NCI-H460 (cell line): ENCODE data around the gene PTPRD. TPM values are rescaled to one million over a fixed set of nuclear protein-coding genes. Genes with fewer than 3 reads are reported as not detected.
"Not testable (repeated sequence)": the region's sequence is repeated elsewhere in the genome, so short reads cannot be mapped to it uniquely, and the experiment has no call there.

Source experiments
- DNase-seq: peaks from one replicate; pipeline ENCODE4 v3.0.0-alpha.2; 2016; ENCODE audit warnings: low read depth; ENCODE audit errors: extremely low read depth
- total RNA-seq: library from RNA; depleted of rRNA; stranded (reverse); fragments of >200 nt; shearing (Covaris generic); gene quantifications from 2 replicates; pipeline ENCODE4 v1.2.3, GENCODE V29; 2014

The PTPRD gene
- total RNA-seq, 1 experiment from 2014 or later: 45.3 TPM

DNA sequence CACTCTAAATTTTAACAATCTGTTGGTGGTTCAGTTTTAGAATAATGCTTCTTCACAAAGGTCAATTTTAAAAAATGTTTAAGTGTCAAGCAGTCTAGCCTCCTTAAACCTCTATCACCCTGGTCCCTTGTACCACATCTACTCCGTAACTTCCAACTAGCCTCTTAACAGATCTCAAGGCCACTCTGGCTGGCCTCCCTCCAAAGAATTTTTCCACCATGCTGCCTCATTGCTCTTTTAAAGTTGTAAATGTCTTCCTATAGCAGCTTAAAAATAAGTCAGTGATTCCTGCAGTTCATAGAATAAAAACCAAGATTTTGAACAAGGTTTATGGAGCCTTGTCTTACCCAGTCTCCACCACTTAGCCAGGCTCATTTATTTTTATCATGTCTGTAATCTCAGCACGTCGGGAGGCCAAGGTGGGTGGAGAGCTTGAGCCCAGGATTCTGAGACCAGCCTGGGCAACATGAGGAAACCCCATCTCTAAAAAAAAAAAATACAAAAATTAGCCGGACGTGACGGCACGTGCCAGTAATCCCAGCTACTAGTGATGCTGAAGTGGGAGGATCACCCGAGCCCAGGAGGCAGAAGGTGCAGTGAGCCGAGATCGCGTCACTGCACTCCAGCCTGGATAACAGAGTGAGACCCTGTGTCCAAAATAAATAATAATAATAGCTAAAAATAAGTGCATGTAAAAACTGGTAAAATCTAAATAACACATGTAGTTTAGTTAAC is 1888.4 kb downstream of the PTPRD start:
- no peak for DNase-seq

DNA sequence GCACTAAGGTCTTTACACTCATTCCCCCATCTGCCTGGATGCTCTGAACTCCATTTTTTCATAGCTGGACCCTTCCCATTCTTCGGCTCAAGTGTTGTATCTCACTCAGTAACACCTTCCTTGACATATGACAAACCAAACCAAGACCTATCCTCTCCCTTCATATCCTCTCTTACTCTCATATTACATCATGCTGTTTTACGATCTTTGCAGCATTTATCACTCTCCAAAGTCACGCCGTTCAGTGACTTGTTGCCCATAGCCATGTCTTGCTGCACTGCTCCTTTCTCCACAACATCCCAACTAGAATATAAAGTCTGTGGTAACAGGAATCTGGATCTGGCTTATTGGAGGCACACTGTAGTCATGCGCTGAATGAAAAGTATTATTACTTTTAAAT is 1889.6 kb downstream of the PTPRD start:
- DNase-seq: peak; percentile 69

DNA sequence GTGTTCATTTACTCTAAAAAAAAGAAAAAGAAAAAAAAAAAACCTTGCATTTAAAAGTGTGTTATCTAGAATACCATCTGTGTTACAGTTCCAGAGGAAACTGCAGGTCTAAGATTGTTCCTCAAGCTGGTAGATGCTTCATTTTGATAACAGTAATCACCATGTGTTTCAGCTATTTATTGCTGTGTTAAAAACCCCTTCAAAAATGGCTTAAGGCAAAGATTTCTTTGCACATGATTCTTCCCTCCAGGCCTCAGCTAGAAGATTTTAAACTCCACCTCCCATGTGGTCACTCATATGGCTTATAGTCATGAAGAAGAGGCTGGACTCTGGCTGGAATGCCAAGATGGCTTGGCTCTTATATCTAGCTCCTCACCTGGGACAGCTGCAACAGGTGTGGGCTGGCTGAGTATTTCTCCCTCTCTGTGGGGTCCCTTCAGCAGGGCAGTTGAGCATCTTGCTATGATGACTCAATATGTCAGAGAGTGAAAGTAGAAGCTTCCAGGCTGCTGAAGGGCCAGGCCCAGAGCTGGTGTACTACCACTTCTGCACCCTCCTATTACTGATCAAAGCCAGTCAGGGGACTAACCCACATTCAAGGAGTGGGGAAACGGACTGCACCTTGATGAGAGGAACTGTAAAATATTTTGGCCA is 1892.8 kb downstream of the PTPRD start:
- DNase-seq: no peak

GRCh38 chr9:8718121-8718725 is 1894.6 kb downstream of the PTPRD start:
- DNase-seq: peak; percentile 56

- peak; percentile 61 for DNase-seq
Observed at GRCh38 chr9:8717146-8717545, 1895.7 kb downstream of the PTPRD start.

DNA sequence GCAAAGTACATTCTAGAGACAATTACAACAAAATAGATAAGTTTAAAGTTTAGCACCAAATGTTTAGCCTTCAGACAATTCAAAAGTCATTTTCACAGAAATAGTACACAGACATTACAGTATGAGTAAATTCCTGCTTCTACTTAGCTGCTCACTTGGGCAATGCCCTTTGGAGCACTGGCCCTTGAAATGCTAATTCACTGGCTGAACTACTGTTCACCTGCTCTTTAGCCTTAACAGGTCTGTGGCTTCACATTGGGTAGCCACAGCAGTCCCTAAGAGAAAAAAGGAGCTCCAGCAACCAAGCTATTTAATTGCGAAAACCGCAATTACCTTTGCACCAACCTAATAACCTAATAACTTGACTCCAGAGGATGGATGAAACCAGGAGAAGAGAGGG is 1897.0 kb downstream of the PTPRD start:
- no peak for DNase-seq

DNA sequence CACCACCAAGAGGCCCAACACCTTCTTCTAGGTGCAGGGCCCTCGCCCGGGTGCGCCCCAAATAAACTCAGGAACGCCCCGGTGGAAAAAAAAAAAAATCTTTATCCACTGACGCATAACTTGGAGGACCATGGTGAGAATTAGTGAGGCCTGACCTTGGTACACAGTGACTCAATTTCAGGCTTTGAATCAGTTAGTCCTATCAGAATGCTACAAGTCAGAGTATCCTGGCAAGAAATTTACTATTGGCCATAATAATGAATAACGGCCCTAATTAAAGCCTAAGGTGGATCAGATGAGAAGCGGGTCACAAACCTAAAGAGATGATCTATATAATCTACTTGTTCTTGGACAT is 1899.0 kb downstream of the PTPRD start:
- DNase-seq: no peak

DNA sequence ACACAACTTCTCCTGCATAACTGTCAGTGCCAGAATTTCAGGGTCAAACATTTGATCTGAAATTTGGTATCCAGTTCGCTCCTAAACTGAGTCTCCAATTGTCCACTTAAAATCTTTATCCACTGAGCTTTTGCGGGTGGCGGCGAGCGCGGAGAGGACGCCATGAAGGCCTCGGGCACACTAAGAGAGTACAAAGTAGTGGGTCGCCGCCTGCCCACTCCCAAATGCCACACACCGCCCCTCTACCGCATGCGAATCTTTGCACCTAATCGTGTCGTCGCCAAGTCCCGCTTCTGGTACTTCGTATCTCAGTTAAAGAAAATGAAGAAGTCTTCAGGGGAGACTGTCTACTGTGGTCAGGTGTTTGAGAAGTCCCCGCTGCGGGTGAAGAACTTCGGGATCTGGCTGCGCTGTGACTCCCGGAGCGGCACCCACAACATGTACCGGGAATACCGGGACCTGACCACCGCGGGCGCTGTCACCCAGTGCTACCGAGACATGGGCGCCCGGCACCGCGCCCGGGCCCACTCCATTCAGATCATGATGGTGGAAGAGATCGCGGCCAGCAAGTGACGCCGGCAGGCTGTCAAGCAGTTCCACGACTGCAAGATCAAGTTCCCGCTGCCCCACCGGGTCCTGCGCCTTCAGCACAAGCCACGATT is 1899.5 kb downstream of the PTPRD start:
- DNase-seq: no peak

DNA sequence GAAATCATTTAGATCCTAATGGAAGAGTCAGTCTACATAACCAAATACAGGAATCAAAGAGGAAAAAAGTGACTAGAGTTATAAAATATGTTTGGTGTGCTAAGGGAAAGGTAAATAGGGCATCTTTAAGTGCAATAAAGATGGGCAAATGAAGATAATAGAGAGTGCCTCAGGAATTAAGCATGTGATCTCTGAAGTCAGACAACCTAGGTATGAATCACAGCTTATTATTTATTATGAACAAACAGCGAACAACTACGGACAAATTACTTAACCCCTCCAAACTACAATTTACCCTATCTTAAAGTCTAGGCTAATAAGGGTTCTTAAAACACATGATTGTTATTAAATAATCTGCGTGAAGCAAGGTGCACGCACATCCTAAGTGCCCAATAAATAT is 1903.1 kb downstream of the PTPRD start:
- no peak for DNase-seq

GRCh38 chr9:8708728-8709127 is 1904.1 kb downstream of the PTPRD start:
- DNase-seq: no peak

- no peak for DNase-seq
Observed at GRCh38 chr9:8706998-8707397, 1905.8 kb downstream of the PTPRD start.

GRCh38 chr9:8706531-8706930 is 1906.3 kb downstream of the PTPRD start:
- DNase-seq: no peak

DNA sequence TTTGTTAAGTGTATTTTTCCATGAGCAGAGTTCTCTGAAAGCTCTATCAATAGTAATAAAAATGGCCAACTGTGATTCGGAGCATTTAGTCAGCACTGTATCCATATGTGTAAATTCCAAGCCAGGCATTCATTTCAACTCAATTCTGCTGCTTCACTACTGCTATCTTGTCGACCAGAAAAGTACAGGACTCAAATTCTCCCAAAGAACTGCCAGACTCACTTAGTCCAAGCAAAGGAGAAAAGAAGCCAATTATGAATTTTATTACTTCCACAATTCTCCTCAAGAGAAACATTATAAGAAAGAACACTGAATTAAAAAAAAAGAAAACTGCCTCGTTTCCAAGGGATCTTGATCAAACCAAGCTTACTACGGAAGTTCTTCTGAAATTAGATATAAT is 1906.9 kb downstream of the PTPRD start:
- DNase-seq: no peak

GRCh38 chr9:8703904-8704303 is 1908.9 kb downstream of the PTPRD start:
- no peak for DNase-seq

GRCh38 chr9:8701904-8702303 is 1910.9 kb downstream of the PTPRD start:
- no peak for DNase-seq

DNA sequence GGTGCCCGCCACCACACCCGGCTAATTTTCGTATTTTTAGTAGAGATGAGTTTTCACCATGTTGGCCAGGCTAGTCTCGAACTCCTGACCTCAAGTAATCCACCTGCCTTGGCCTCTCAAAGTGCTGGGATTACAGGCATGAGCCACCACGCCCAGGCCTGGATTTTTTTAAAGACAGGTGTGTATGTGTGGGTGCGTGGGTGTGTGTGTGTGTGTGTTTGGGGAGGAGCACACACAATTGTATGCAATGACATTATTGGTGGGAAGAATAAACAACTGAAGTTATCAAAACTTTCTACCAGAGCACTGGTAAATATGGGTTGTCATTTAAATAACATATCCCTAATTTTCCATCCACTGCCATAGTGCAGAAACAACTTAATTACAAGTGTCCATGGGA is 1915.2 kb downstream of the PTPRD start:
- DNase-seq: not testable (repeated sequence)

DNA sequence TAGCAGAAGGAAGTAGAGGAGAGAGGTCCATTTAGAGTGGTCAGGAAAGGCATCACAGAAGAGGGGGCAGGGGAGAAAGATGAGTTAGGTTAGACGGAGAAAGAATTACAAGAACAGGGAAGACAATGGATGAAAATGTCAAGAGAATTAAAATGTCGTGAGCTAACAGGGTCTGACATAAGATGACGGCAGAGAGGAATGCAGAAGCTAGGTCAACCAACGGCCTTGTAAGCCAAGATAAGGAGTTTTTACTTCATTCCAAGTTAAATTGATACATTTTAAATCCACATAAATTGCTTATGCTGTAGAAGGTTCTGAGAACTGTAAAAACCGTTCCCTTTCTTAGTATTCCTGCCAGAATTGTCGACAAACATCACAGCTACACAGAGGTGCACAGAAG is 1916.3 kb downstream of the PTPRD start:
- DNase-seq: no peak

- DNase-seq: no peak
Observed at GRCh38 chr9:8694983-8695588, 1917.7 kb downstream of the PTPRD start.

- no peak for DNase-seq
Observed at GRCh38 chr9:8693464-8693863, 1919.3 kb downstream of the PTPRD start.

- no peak for DNase-seq
Observed at GRCh38 chr9:8686516-8686915, 1926.3 kb downstream of the PTPRD start.

GRCh38 chr9:8685825-8686224 is 1927.0 kb downstream of the PTPRD start:
- no peak for DNase-seq
